ENCODE measurements around the gene HBE1. TPM values are rescaled to one million over a fixed set of nuclear protein-coding genes. Genes with fewer than 3 reads are reported as not detected.
A peak's percentile ranks its signal among the peaks of the same experiment; 100 is the strongest.

HBE1 gene
- total and polyA plus RNA-seq, 9 of the 15 experiments (the other 6 are each of a cell fraction or from before 2014, with no cell fraction given) = 612 to 10,250 (median 2,181) TPM

DNA sequence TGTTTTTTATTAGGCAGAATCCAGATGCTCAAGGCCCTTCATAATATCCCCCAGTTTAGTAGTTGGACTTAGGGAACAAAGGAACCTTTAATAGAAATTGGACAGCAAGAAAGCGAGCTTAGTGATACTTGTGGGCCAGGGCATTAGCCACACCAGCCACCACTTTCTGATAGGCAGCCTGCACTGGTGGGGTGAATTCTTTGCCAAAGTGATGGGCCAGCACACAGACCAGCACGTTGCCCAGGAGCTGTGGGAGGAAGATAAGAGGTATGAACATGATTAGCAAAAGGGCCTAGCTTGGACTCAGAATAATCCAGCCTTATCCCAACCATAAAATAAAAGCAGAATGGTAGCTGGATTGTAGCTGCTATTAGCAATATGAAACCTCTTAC, 44.3 kb downstream of the HBE1 start (continued):
- TF ChIP-seq, protein P1, sequence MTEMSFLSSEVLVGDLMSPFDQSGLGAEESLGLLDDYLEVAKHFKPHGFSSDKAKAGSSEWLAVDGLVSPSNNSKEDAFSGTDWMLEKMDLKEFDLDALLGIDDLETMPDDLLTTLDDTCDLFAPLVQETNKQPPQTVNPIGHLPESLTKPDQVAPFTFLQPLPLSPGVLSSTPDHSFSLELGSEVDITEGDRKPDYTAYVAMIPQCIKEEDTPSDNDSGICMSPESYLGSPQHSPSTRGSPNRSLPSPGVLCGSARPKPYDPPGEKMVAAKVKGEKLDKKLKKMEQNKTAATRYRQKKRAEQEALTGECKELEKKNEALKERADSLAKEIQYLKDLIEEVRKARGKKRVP (CRISPR knock-in tag; IDR thresholded peaks at IDR 0.05) = no peak
- no peak for TF ChIP-seq ZNF695 (CRISPR knock-in tag; IDR thresholded peaks at IDR 0.05)
- no peak for TF ChIP-seq HMG20A (CRISPR knock-in tag; conservative IDR thresholded peaks at IDR 0.05)
- peak; percentile 7; the same call in 1 of the 2 replicates for TF ChIP-seq STAT5A (IDR thresholded peaks at IDR 0.05; ENCODE audit: borderline replicate concordance, low read length)
- peak; percentile 29; the same call in 1 of the 2 replicates for TF ChIP-seq MTA2 (IDR thresholded peaks at IDR 0.05; ENCODE audit: low read depth)
- no peak for TF ChIP-seq SIN3A (IDR thresholded peaks at IDR 0.05; ENCODE audit: borderline replicate concordance in 2 of 2, control insufficient read depth in 1 of 2, low read depth in 2 of 2, low read length in 2 of 2)
- peak; percentile 66 for TF ChIP-seq DPF2 (IDR thresholded peaks at IDR 0.05)
- no peak for TF ChIP-seq ETV1 (tag; conservative IDR thresholded peaks at IDR 0.05; ENCODE audit: low read depth)
- no peak for TF ChIP-seq SREBF1 (IDR thresholded peaks at IDR 0.05; ENCODE audit: borderline replicate concordance, low read depth, low read length)
- peak; percentile 68; the same call in 1 of the 2 replicates for TF ChIP-seq BHLHE40 (IDR thresholded peaks at IDR 0.05; ENCODE audit: low read length)
- TF ChIP-seq RNF2 (IDR thresholded peaks at IDR 0.05) = no peak
- no peak for TF ChIP-seq RB1 (IDR thresholded peaks at IDR 0.05; ENCODE audit: low read depth)
- TF ChIP-seq CHD1 (IDR thresholded peaks at IDR 0.05; ENCODE audit: low read length) = no peak
- no peak for TF ChIP-seq TOE1 (IDR thresholded peaks at IDR 0.05; ENCODE audit: borderline replicate concordance)
- TF ChIP-seq TOE1 (CRISPR knock-in tag; IDR thresholded peaks at IDR 0.05; ENCODE audit: borderline replicate concordance, low read depth) = no peak
- TF ChIP-seq TFAM (CRISPR knock-in tag; conservative IDR thresholded peaks at IDR 0.05) = no peak
- no peak for TF ChIP-seq NCOA4 (IDR thresholded peaks at IDR 0.05; ENCODE audit: partially characterized antibody)
- TF ChIP-seq TAF7 (tag; IDR thresholded peaks at IDR 0.05) = no peak
- TF ChIP-seq ID3 (CRISPR knock-in tag; IDR thresholded peaks at IDR 0.05) = no peak
- TF ChIP-seq ID3 (tag; IDR thresholded peaks at IDR 0.05) = no peak
- peak; percentile 50 to 56; a peak in 3 of 4 replicates for TF ChIP-seq KDM1A (IDR thresholded peaks at IDR 0.05)
- TF ChIP-seq RCOR1 (IDR thresholded peaks at IDR 0.05; ENCODE audit: borderline replicate concordance in 1 of 2, low read depth in 2 of 2, low read length in 2 of 2) = peak in 1 of 2 experiments; percentile 89; a peak in 3 of 4 replicates
- TF ChIP-seq TCF3 (CRISPR knock-in tag; IDR thresholded peaks at IDR 0.05) = peak; percentile 63
- TF ChIP-seq POLR2A (conservative IDR thresholded peaks at IDR 0.05) = no peak
- no peak for TF ChIP-seq HMGN3 (IDR thresholded peaks at IDR 0.05; ENCODE audit: borderline replicate concordance, extremely low read depth, insufficient read length, low read depth, low read length)
- no peak for TF ChIP-seq HMBOX1 (IDR thresholded peaks at IDR 0.05)
- TF ChIP-seq TCF7 (IDR thresholded peaks at IDR 0.05; ENCODE audit: borderline replicate concordance) = no peak
- no peak for TF ChIP-seq SRF (CRISPR knock-in tag; IDR thresholded peaks at IDR 0.05)
- TF ChIP-seq RUNX1 (IDR thresholded peaks at IDR 0.05; ENCODE audit: low read depth) = no peak
- no peak for TF ChIP-seq ZNF311 (CRISPR knock-in tag; IDR thresholded peaks at IDR 0.05)
- 0 out of 2 replicates have a peak, but pooled peaks have one; percentile 21 for TF ChIP-seq ZNF24 (IDR thresholded peaks at IDR 0.05)
- no peak for TF ChIP-seq HEY1 (CRISPR knock-in tag; IDR thresholded peaks at IDR 0.05; ENCODE audit: borderline replicate concordance)

Data from K562 (cell line).